K562 (cell line): ENCODE measurements around the gene CNTFR. TPM values are rescaled to one million over a fixed set of nuclear protein-coding genes. Genes with fewer than 3 reads are reported as not detected.

Experiments
- ATAC-seq: fragments of 200-7000 bp; cut with Tn5 transposase; 3 replicates; pipeline ENCODE4 v1.9.1; 2020; ENCODE audit warnings: moderate library complexity
- BruUV-seq: library from RNA; stranded (reverse); fragments of 400-500 nt; replicated peaks from 2 replicates; lab custom pipeline; 2021; lab: Mats Ljungman, UMichigan
- CTCF ChIA-PET: fragments of 300-600 bp; formaldehyde crosslinking; extraction: SDS; loops from one replicate; lab custom pipeline; 2021; ENCODE audit warnings: low intra/inter-chr PET ratio; lab: Yijun Ruan, JAX
- POLR2A ChIA-PET: fragments of 300-600, 350-650 bp; sonication (Branson Sonifier 250); formaldehyde crosslinking; extraction: SDS; loops from one replicate; lab custom pipeline; 2021; ENCODE audit warnings: antibody characterized with exemption, inconsistent platforms; lab: Yijun Ruan, JAX
- DNase-seq, 4 experiments: peaks; one replicate each; pipeline versions ENCODE4 v3.0.0 to v3.0.0-alpha.2; 2011 to 2018; ENCODE audit warnings: low spot score in 3 of 4, mixed read lengths in 3 of 4; ENCODE audit errors: extremely low read depth in 1 of 4
- FAIRE-seq: peaks from 2 replicates; lab custom pipeline; 2011; peaks lifted over from hg19 to GRCh38; lab: Jason Lieb, UNC
- H2AFZ ChIP-seq: 2 replicates; pipeline ENCODE4 v1.6.0; 2011; ENCODE audit warnings: low read depth, low read length, control low read depth, inconsistent platforms
- H3K27ac ChIP-seq: fragments of 200-600 bp; 3 replicates; pipeline ENCODE4 v1.8.0; 2011; ENCODE audit warnings: low read depth, mild to moderate bottlenecking, control low read depth, inconsistent platforms, low read length, moderate library complexity, mixed read lengths; ENCODE audit errors: extremely low read depth
- H3K27me3 ChIP-seq, 2 experiments: fragments of 300-600 bp in 1 of 2; 2 replicates in 1 of 2; 3 replicates in 1 of 2; pipeline versions ENCODE4 v1.6.0 to v1.8.0; 2011; ENCODE audit warnings: inconsistent platforms in 2 of 2, low read length in 2 of 2, mild to moderate bottlenecking in 1 of 2, mixed read lengths in 1 of 2, moderate library complexity in 1 of 2; ENCODE audit not compliant: control insufficient read depth in 2 of 2, insufficient read depth in 2 of 2
- H3K36me3 ChIP-seq: fragments of 300-600 bp; 3 replicates; pipeline ENCODE4 v1.8.0; 2011; ENCODE audit warnings: mild to moderate bottlenecking, low read length, inconsistent platforms; ENCODE audit not compliant: control insufficient read depth, insufficient read depth
- H3K4me1 ChIP-seq, 2 experiments: fragments of 200-600 bp in 1 of 2; replicated peaks in 1 of 2; 2 replicates in 1 of 2; 3 replicates in 1 of 2; pipeline versions ENCODE4 v1.5.1 to v1.8.0; 2011; ENCODE audit warnings: inconsistent platforms in 2 of 2, low read length in 2 of 2, mild to moderate bottlenecking in 1 of 2, mixed read lengths in 1 of 2, moderate library complexity in 1 of 2; ENCODE audit not compliant: control insufficient read depth in 2 of 2, insufficient read depth in 2 of 2
- H3K4me2 ChIP-seq: 2 replicates; pipeline ENCODE4 v1.6.1; 2011; ENCODE audit warnings: low read length, control low read depth, inconsistent platforms, mixed read lengths; ENCODE audit not compliant: insufficient read depth
- H3K4me3 ChIP-seq: fragments of 200-600 bp; sonication (generic), shearing (Covaris generic); 2 replicates; pipeline ENCODE4 v1.5.1; 2016; ENCODE audit warnings: control low read depth, inconsistent platforms
- H3K79me2 ChIP-seq: fragments of 200-600 bp; 3 replicates; pipeline ENCODE4 v1.8.0; 2011; ENCODE audit warnings: low read length, inconsistent platforms; ENCODE audit not compliant: control insufficient read depth, insufficient read depth
- H3K9ac ChIP-seq, 2 experiments: 2 replicates each; pipeline versions ENCODE4 v1.6.0 to v1.6.1; 2011; ENCODE audit warnings: low read depth in 2 of 2, low read length in 2 of 2, control low read depth in 1 of 2, inconsistent platforms in 1 of 2, mild to moderate bottlenecking in 1 of 2, mixed read lengths in 1 of 2; ENCODE audit not compliant: insufficient read depth in 1 of 2
- H3K9me1 ChIP-seq: one replicate; pipeline ENCODE4 v1.6.0; 2011; ENCODE audit warnings: inconsistent platforms, mild to moderate bottlenecking, low read length, moderate library complexity; ENCODE audit not compliant: control insufficient read depth, insufficient read depth
- H3K9me3 ChIP-seq: replicated peaks from 2 replicates; pipeline ENCODE4 v1.5.1; 2011; ENCODE audit warnings: low read depth, low read length, inconsistent platforms; ENCODE audit not compliant: control insufficient read depth, insufficient read depth
- H4K20me1 ChIP-seq: replicated peaks from 2 replicates; pipeline ENCODE4 v1.6.1; 2011; ENCODE audit warnings: low read length, inconsistent platforms, mixed read lengths; ENCODE audit not compliant: control insufficient read depth, insufficient read depth
- CBFA2T3 ChIP-seq: fragments of 450-650 bp; IDR thresholded peaks from 2 replicates; pipeline ENCODE4 v1.6.1; 2017
- WGBS: fragments of 100-300 bp; shearing (Covaris generic); methylation state at CpG from one replicate; pipeline ENCODE4 v1.1.6; 2016; ENCODE audit warnings: low coverage, mixed read lengths; ENCODE audit not compliant: insufficient coverage; ENCODE audit errors: missing lambda C conversion rate; 5-methylcytosine and 5-hydroxymethylcytosine counted together
- in situ Hi-C: fragments of 300-500 bp; cut with MboI; formaldehyde crosslinking; loops from 4 replicates; pipeline ENCODE4 v1.15.0; 2018; ENCODE audit warnings: inconsistent platforms, mixed read lengths
- intact Hi-C: fragments of 100-400 bp; cut with micrococcal nuclease; formaldehyde crosslinking; loops from 2 replicates; pipeline ENCODE4 v1.14.2; 2022
- polyA plus RNA-seq, 8 experiments: library from polyadenylated mRNA; depleted of rRNA in 4 of 8; stranded (reverse) in 5 of 8; unstranded in 3 of 8; fragments of >200 nt; fragmentation: Nextera tagmentation in 2 of 8; fragmentation: Illumina TruSeq in 1 of 8; extraction: Ambion mirVana in 2 of 8; extraction: Trizol in 1 of 8; gene quantifications; 2 replicates each; pipeline versions ENCODE4 v1.2.1 to v1.2.3, GENCODE V29; 2011 to 2014; ENCODE audit warnings: inconsistent platforms in 1 of 8, missing spikeins in 1 of 8
- total RNA-seq, 7 experiments: library from RNA; depleted of rRNA in 6 of 7; stranded (reverse); fragments of >200 nt in 6 of 7; fragmentation: Illumina TruSeq in 2 of 7; extraction: Trizol in 2 of 7; gene quantifications; 2 replicates each; pipeline versions ENCODE4 v1.2.1 to v1.2.3, GENCODE V29; 2011 to 2021; ENCODE audit warnings: low replicate concordance in 1 of 7
- TF ChIP-seq, protein P1 (sequence below), 2 experiments: IDR thresholded peaks; 2 replicates each; pipeline ENCODE4 v1.6.1; 2011; ENCODE audit warnings: borderline replicate concordance in 1 of 2, control low read depth in 1 of 2, low read depth in 1 of 2, low read length in 1 of 2, mild to moderate bottlenecking in 1 of 2, mixed read lengths in 1 of 2, moderate library complexity in 1 of 2; ENCODE audit not compliant: insufficient read depth in 1 of 2, insufficient read length in 1 of 2, poor library complexity in 1 of 2, severe bottlenecking in 1 of 2; ENCODE audit errors: extremely low read depth in 1 of 2

Gene CNTFR
- total and polyA plus RNA-seq, 9 of the 15 experiments (the other 6 are each of a cell fraction or from before 2014, with no cell fraction given) = not detected

DNA sequence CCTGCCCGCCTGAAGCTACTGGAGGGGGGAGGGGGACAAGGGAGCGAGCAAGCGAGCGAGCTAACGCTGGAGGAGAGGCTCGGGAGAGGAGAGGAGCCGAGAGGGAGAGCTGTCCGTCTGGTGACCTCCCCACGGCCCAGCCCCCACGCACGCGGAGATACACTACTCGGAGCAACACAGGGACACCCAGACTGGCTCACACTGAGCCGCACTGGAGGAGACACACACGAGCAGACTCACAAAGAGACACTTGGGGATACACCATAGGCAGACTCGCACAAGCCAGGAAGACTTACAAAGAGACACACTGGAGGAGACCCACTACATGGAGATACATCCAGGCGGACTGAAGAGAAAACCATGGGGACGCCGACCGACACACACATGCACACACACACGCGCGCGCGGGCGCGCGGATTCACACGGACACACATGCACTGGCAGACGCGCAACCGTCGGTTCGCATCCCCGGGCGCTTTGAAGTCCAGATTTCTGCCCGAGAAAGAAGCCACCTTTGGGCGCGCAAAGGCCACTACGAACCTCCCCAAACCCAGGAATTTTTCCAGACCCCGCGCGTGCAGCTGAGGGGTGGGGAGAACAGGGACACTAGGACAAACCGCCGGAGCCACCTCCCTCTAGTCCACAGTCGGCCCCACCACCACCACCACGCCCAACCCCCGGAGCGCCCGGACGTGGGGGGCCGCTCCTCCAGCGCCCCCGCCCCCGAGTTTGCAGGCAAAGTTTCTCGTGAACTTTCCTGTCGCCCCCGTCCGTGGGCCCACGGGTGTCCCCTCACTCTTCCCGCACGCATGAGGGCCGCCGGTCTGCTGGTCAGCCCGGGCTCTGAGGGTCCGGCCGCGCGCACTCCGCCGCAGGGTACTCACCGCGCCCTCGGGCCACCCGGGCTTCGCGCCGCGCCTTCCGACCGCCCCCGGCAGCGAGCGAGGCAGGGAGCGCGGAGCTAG, 571 bp downstream of the CNTFR start:
- Histone ChIP-seq H3K4me2 (no peak overlapping the region), H3K4me3 (no peak overlapping the region), H3K27me3 (peaks cover 10 to 64% of the 10 kb centered on the region in 2 experiments), H2AFZ (no peak overlapping the region), H3K9ac (no peak overlapping the region), H4K20me1 (peaks cover 18% of the 10 kb centered on the region), H3K79me2 (no peaks in the 10 kb centered on the region), H3K36me3 (no peaks in the 10 kb centered on the region), H3K9me3 (no peaks in the 10 kb centered on the region), H3K9me1 (no peaks in the 10 kb centered on the region), H3K4me1 (peaks cover 0 to 34% of the 10 kb centered on the region in 2 experiments; a peak in 2 of 5 replicates), H3K27ac (no peak overlapping the region)
- ChIA-PET CTCF (no interaction called here), POLR2A (no interaction called here)
- FAIRE-seq (no peak), ATAC-seq (no peak), DNase-seq (no peak)
- intact Hi-C loops = no loop called here
- in situ Hi-C loops = no loop called here
- BruUV-seq = no TSS peak
- 24% methylated on average over 29 of the region's 86 CpGs for WGBS
- TF ChIP-seq, protein P1, sequence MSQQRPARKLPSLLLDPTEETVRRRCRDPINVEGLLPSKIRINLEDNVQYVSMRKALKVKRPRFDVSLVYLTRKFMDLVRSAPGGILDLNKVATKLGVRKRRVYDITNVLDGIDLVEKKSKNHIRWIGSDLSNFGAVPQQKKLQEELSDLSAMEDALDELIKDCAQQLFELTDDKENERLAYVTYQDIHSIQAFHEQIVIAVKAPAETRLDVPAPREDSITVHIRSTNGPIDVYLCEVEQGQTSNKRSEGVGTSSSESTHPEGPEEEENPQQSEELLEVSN (IDR thresholded peaks at IDR 0.05; ENCODE audit: borderline replicate concordance in 1 of 2, extremely low read depth in 1 of 2, insufficient read depth in 1 of 2, insufficient read length in 1 of 2, low read depth in 1 of 2, low read length in 1 of 2, poor library complexity in 1 of 2, severe bottlenecking in 1 of 2) = peak in 1 of 2 experiments; percentile 18
- no peak for TF ChIP-seq CBFA2T3
